ENCODE data around the gene AP2A2.

Gene AP2A2

DNA sequence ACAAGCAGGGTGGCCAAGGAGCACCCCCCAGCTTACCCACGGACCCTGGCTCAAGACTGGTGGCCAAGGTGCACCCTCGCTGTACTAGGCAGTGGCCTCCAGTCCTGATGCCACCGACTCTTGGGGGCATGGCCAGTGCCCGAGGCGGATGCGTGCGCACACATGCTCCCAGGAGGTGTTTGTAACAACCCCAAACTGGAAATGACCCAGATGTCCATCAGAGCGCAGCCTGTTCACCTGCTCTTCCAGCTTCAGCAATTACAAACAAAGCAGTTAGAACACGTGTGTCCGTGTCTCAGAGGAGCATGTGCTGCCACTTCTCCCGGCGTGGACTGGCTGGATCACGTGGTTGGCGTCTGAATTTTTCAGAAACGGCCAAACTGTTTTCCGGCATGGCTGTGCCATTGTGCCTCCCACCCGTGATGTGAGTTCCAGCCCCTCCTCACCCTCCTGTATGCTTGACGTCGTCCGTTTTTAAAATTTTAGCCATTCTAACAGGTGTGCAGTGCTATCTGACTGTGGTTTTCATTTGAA, 118.0 kb downstream of the AP2A2 start:
- DNase-seq (ENCODE audit: low read depth) = no peak

DNA sequence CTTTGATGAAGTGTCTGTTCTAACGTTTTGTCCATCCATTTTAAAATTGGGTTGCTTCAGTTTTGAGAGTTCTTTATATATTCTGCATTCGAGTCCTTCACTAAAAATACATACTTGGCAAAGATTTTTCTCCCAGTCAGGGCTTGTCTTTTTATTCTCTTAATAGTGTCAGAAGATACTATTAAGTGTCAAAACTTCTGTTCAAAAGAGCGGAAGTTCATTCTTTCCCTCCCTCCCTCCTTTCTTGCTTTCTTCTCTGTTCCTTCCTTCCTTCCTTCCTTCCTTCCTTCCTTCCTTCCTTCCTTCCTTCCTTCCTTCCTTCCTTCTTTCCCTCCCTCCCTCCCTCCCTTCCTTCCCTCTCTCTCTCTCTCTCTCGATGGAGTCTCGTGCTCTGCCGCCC, 118.5 kb downstream of the AP2A2 start:
- H3K4me3 ChIP-seq (ENCODE audit: low read depth, low read length) = no peak overlapping the region
- DNase-seq (ENCODE audit: low read depth) = no peak

More for the DNA sequence above, 118.0 kb downstream of the AP2A2 start:
- no peak overlapping the region for H3K4me3 ChIP-seq (ENCODE audit: low read depth, low read length)

DNA sequence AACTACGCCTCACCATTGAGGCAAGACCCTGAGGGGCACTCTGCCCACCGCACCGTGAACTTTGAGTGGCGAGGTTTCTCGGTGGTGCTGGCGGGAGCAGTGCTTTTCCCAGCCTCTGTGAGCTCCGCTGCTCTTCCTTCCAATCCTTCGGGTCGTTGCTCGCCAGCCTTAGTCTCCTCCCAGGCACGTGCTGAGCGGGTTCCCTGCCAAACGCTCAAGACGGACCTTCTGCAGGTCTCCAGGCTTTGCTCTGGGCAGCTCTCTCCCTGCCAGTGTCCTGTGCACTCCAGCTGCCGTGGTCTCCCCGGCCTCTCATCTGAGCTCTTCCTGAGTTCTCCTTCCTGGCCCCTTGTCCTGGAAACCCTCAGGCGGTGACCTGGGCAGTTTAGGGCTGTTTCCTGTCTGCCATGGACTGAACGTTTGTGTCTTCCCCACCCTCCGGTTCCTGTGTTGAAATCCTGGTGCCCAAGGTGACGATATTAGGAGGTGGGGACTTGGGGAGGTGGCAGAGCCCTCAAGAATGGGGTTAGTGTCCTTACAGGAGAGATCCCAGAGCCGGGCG, 122.0 kb downstream of the AP2A2 start:
- DNase-seq (ENCODE audit: low read depth) = no peak
- no peak overlapping the region for H3K4me3 ChIP-seq (ENCODE audit: low read depth, low read length)

DNA sequence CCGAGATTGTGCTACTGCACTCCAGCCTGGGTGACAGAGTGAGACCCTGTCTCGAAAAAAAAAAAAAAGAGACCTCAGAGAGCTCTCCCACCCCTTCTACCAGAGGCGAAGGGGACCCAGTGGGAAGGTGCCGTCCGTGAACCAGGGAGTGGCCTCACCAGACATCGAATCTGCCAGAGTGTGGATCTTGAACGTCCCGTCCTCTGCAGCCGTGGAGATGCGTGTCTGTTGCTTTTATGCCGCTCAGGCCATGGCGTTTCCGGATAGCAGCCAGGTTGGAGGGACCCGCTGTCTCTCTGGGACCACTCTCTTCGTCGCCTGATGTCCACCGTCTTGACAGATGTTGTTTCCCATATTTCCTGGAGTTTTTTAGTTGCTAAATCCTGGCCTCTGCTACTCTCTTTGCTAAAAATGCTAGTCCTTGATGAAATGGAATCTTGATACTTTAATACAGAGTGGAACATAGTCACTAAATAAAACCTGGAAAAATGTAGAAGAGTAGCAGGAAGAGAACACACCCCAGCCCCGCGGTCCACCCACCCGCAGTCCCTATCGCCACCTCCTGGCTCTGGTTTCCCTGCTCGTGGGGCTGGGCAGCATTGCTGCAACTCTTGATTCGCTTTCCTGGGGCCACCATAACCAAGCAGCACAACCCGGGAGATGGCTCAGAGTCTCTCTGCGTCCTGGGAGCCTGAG, 122.9 kb downstream of the AP2A2 start:
- no peak overlapping the region for H3K4me3 ChIP-seq (ENCODE audit: low read depth, low read length)
- no peak for DNase-seq (ENCODE audit: low read depth)

DNA sequence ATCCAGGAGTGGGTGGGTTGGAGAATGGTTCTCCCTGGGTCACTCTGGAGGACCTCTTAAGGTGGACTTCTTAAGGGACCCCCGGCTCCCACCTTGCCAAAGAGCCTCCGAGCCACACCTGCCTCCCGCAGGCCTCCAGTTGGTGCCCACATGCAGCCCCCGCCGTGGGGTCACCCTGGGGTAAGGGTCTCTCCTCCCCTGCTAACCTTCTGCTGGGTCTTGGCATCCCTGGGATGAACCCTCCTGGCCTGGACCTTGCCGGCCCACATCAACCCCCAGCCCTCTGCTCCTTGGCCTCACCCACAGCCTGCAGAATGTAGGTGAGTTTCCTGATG, 123.4 kb downstream of the AP2A2 start:
- DNase-seq (ENCODE audit: low read depth) = no peak
- no peak overlapping the region for H3K4me3 ChIP-seq (ENCODE audit: low read depth, low read length)

DNA sequence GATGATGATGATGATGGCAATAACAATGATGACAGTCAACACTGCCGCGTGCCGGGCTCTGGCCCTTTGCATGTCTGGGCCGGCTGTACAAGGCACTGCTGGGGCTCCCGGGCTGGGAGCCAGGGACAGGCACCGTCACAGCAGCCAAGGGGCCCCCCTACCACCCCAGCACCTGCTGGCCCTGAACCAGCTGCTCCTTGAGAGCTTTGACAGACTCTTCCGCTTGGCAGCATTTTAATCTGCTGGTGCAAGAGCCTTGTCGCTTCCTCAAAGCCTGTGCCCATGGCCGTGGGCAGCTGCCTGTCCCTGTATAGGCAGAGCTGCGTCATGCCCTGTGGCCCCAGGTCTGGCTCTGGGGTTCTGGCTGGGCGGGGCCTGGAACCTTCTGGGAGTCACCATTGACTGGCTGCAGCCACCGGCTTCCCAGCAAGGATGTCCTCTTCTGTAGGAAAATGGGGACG, 123.8 kb downstream of the AP2A2 start:
- no peak for DNase-seq (ENCODE audit: low read depth)
- no peak overlapping the region for H3K4me3 ChIP-seq (ENCODE audit: low read depth, low read length)

DNA sequence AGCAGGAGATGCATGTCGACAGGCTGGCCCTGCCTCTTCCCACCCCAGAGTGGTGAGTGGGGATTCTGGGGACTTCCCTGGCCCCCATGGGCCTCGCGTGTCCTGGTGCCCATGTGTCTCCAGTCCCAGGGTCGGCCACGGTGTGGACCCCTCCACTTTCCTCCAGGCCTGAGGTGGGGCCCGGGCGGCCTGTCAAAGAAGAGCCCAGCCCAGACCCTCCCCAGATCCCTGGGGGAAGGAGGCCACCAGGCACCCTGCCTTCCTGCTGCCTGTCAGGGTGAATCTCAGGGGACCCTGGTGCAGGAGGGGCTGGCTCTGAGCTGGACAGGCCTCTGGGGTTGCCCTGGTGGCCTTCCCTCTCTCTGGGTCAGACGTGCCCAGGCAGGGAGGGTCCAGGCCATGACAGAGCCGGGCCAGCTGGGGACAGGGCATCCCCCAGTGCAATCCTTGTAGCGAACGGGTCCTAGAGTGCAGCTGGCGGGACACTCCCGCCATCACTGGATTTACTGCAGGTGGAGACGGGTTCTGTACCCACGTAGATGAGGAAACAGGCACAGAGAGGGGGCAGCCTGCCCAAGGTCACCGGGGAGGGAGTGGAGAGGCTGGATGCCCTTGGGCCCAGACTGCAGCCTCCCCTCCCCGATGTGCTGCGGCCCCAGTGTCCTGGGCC, 124.4 kb downstream of the AP2A2 start:
- DNase-seq (ENCODE audit: low read depth) = no peak
- no peak overlapping the region for H3K4me3 ChIP-seq (ENCODE audit: low read depth, low read length)

DNA sequence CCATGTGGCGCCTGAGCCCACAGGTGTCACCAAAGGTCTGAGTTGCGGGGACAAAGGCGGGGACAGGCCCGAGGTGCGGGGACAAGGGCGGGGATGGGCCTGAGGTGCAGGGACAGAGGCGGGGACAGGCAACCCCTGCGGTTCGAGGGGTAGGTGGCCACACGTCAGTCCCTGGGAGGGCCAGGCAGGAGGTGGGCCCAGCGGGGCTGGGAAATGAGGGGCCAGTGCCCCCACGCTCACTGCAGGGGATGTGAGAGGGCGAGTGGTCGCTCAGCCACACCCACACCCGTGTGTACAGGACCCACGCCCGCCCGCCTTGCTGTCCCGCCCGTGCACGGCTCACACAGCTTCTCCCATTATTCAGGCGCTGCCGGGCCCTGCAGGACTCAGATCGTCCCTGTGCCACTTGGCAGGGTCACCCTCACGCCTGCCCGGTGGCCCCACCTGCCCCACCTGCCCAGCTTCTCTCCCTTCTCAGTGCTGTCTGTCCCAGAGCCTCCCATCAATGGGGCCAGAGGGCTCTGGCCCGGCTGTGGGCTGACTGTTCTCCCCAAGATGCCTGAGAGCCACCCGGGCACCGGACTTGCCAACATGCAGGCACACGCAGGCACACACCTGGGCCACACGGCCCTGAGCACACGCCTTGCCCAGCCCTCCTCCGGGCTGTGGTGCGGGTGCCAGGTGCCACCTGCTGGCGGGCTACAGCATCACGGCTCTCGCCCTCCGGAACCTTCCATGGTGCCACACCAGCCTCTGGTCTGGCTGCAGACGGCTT, 125.1 kb downstream of the AP2A2 start:
- no peak for DNase-seq (ENCODE audit: low read depth)
- H3K4me3 ChIP-seq (ENCODE audit: low read depth, low read length) = no peak overlapping the region

DNA sequence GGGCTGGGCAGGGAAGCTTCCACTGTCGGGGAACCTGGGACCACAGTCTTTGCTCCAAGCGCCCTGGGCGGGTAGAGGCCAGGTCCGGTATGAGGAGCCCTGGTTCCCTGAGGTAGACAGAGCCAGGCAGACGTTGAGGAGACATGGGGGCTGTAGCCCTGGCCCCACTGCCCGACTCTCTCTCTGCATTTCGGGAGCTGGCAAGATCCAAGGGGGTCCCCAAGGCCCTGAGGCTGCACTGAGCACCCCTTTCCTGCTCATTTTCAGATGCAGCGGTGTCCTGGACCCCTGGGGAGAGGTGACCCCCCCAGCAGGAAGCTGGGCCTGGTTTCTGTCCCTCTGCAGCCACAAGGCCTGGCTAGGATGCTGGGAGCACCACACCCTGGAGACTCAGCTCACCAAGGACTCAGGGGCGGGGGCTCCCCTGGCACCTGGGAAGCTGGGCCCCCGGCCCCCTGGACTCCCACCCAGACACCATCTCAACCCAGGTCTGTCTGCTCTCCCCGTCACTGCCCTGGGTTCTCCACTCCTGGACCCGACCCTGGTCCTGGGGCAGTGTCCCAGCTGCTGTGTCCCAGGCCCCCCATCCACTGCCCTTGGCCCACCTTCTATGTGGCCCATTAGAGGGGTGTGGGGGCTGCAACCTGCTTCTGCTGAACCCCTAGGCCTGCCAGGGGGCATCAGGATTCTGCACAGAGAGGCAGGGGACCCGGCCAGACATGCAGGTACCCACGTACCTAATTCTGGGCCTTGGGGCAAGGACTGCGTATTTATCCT, 125.9 kb downstream of the AP2A2 start:
- H3K4me3 ChIP-seq (ENCODE audit: low read depth, low read length) = no peak overlapping the region
- DNase-seq (ENCODE audit: low read depth) = no peak

DNA sequence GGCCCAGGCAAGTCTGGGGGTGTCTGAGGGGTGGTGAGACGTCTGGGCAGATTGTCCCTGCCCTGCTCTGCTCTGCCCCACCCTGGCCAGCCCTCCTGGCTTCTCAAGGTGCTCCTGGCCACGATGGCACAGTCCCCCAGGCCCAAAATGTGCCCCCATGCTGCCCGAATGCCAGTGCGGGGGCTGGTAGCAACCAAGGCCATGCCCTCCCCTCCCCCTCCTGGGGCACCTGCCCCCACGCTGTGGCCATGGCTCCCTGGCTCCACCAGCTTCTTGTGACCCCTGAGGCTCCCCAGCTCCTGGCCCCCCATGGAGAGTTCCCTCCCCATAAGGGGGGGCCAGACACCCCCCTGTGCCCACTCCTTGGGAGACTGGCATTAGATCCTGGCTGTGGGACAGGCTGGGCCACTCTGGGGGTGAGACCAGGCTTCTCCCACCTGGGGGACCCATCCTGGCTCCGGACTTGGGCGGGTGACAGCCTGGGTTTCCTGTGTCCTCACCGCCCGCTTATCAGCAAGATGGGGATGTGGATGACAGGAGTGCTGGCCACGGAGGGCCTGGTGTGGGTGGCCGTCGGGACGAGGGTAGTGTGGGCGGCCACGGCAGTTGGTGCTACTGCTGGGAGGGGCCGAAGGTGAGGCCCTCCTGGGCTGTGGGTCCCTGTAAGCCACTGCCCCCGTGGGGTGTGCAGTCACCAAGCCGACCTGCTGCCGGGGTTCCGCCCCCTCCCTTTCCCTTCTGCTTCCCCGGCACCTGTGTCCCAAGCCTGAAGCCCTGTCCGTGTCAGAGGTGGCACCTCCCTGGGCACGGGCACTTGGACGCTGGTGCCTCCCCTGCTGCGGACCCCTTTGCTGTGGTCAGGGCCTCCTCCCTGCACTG, 126.7 kb downstream of the AP2A2 start:
- DNase-seq (ENCODE audit: low read depth) = no peak
- H3K4me3 ChIP-seq (ENCODE audit: low read depth, low read length) = no peak overlapping the region

DNA sequence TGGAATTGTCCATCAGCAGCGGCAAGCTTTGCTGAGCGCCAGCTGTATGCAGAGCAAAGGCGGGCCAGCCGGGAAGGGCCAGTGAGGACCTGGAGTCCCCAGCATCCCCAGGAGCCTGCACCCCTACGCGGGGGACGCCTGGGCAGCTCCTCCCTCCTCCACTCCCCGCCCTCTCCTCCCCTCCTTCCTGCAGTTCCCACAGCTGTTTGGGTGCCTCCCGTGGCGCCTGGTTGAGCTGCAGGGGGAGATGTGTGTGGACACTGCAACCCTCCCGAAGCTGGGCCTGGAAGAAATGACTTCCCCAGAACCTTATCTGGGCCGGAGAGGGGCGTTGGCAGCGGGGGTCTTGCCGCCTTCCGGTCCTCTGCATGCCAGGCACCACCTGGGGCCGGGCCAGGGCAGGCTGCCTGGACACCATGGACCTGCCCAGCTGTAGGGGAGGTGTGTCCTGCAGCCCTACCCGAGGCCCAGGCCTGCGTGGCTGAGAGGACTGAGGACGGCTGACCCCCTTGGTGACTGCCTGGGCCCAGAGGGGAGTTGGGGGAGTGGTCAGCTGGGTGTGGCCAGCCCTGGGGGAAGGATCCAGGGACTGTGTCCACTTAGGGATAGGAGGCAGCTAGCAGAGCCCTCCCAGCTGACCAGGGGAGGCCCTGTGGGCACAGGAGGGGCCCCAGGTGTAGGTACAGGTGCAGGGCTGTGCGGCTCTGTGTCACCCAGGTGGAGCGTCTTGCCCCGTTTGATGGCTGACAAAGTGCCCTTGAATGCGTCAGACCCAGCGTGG, 127.6 kb downstream of the AP2A2 start:
- DNase-seq (ENCODE audit: low read depth) = no peak
- no peak overlapping the region for H3K4me3 ChIP-seq (ENCODE audit: low read depth, low read length)

DNA sequence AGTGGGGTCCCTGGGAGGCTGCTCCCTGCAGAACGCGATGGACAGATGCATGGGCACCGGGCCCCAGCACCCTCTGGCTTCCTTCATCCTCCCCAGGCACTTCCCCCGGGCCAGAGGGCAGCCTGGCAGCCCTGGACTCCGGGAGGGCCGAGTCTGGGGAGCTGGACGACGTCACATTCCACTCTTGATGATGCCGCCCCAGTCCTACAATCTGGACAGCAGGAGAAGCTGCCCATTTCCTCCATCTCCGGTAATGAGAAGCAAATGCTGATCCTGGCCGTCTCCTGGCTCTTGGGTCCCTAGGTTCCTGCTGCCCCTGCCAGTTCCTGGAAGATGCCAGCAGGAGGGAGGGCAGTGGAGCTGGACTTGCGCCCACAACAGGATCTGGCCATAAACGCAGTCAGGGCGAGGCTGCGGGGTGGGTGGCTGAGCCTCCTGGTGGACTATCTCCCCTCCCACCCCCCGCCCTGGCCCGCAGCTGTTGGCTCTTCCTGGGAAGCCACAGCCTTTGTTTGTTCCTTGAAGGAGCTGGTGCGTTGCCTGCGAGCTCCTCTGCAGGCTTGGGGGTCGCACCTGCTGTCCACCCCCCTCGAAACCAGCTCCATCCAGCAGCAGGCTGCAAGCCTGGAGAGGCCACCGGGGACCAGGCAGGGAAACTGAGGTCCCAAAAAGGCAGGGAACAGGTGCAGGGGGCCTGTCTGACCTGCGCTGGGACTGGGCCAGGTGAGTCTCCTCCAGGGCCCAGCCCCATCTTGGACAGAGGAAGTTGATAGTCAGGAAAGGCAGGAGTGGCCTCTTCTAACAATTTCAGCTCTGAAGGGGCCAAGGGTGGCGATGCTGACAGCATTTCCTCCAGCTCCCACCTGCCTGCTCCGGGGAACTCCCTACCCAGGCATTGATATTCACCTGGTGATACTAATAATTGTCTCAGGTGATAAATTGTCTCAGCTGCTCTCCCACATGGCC, 128.8 kb downstream of the AP2A2 start:
- DNase-seq (ENCODE audit: low read depth) = no peak
- H3K4me3 ChIP-seq (ENCODE audit: low read depth, low read length) = no peak overlapping the region

DNA sequence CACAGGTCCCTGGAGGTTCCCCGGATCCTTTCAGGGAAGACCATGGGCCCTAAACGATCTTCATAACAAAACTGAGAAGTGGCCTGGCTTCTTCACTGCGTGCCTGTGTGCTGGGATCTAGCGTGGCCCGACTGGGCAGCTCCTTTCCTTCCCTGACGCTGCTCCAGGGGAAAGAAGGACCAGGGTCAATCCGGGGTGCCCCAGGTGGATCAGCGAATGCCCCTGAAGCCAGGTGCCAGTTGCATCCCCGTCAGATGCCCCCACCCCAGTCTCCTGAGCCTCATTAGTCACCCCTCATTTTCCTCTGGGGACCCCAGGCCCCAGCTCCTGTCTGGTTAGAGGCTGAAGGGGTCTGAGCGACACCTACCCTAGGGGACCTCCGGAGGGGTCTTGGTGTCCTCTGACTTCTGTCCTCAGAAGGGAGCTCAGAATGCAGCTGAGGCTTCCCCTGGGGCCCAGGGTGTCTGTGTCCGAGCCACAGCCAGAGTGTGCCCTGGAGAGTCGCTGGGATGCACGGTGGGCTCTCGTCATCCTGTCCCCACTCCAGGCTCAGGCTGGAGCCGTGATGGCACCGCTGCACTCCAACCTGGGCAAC, 129.5 kb downstream of the AP2A2 start:
- no peak overlapping the region for H3K4me3 ChIP-seq (ENCODE audit: low read depth, low read length)
- DNase-seq (ENCODE audit: low read depth) = no peak

DNA sequence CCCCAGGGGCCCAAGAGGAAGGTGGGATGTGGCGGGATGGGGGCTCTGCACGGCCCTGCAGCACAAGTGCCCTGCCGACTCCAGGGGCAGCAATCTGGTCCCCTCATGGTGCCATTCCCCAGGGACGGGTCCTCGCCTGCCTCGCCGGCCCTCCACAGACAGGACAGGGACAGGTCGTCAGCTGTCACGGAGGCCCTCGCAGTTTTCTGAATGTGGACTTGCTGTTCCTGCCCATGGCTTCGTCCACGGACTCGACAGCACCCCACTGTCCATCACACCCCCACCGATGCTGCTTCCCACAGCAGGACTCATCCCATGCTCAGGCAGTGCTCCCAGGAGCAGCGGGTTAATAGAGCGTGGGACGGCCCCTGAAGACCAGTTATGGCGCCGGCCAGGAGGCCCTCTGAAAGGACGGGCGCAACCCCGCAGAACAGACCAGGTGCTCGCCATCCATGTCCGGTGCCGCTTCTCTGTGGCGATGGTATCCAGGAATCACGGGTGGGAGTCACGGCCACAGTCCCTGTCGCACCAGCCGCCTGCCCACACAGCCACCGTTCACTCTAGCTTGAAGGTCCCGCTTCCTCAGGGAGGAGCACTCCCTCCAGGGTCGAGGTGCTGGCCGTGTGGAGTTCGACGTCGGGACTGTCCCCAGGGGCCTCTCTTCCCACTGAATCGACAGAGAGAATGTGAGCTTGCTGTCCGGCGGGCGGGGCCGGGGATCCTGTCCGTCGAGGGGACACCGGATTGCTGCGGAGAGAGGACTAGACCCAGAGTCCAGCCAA, 130.5 kb downstream of the AP2A2 start:
- DNase-seq (ENCODE audit: low read depth) = no peak
- no peak overlapping the region for H3K4me3 ChIP-seq (ENCODE audit: low read depth, low read length)

DNA sequence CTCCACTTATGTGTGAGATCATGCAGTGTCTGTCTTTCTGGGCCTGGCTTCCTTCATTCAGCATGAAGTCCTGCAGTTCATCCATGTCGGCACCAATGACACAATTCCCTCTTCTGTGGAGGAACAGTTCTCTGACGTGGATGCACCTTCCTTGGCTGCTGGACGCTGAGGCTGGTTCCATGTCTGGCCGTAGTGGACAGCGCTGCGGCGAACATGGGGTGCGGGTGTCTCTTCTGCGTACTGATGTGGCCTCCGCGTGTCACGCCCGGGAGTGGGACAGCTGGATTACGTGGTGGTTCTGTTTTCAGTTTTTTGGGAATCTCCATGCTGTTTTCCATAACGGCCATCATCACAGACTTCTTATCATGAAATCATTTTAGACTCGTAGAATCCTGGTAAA, 132.1 kb downstream of the AP2A2 start:
- no peak overlapping the region for H3K4me3 ChIP-seq (ENCODE audit: low read depth, low read length)
- no peak for DNase-seq (ENCODE audit: low read depth)

DNA sequence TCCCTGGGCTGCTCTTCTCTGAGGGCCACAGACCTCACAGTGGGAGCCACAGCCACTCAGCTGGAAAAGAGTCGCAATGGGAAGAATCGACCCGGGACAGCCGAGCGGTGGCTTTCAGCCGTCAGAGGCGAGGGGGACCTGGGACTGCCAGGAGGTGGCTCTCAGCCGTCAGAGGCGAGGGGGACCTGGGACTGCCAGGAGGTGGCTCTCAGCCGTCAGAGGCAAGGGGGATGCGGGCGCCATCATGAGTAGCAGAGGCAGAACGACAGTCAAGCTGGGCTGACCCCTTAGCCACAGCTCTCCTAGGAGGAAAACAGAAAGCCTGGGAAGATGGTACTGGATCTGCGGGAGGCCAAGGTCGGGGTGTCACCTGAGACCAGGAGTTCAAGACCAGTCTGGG, 134.1 kb downstream of the AP2A2 start:
- H3K4me3 ChIP-seq (ENCODE audit: low read depth, low read length) = no peak overlapping the region
- no peak for DNase-seq (ENCODE audit: low read depth)

Data from skeletal muscle cell (primary cell).